GM18498 (cell line): ENCODE results near the gene PAM.

Experiments used
- ATAC-seq: cut with Tn5 transposase; IDR thresholded peaks from one replicate; pipeline ENCODE4 v1.9.1; 2021; ENCODE audit warnings: mild to moderate bottlenecking, moderate library complexity; ENCODE audit not compliant: unreplicated experiment

PAM gene

DNA sequence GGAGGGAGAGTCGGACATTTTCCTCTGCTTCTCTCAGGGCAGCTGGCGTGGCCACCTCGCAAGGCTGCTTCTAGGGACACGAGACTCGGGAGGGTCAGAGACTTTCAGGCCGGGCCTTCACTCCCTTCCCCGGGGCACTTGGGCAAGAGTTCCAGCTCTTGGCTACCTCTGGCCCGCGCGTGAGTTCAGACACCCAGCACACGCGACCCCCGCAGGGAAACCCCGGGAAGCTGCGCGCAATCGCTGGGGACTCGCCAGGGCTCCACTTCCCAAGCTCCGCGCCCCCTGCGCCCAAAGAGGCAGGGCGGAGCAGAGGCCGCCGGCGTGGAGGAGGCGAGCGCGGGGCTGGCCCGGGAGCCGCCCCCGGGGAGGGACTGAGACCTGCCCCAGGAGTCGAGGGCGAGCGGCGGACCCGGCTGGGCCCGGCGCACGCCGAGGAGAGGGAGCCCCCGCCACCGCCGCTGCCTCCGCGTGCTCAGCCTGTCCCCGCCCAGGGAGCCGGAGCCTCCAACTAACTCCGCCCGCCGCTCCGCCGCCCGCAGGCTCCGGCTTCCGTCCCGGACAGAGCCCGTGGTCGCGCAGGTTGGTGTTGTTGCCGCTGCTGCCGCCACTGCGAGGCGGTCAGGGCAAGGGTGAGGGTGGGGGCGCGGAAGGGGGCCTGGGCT, at the start of gene PAM:
TSS of gene PAM (plus strand) at position 539 of the 665 bp plus-strand sequence. CDS start 110,891 bp downstream, outside the sequence.
- ATAC-seq, result peak; percentile 90

- no peak for ATAC-seq
Observed at GRCh38 chr5:102711525-102712385, 43.4 kb upstream of the PAM start.

GRCh38 chr5:102713278-102713677, 41.8 kb upstream of the PAM start:
- ATAC-seq, result no peak

DNA sequence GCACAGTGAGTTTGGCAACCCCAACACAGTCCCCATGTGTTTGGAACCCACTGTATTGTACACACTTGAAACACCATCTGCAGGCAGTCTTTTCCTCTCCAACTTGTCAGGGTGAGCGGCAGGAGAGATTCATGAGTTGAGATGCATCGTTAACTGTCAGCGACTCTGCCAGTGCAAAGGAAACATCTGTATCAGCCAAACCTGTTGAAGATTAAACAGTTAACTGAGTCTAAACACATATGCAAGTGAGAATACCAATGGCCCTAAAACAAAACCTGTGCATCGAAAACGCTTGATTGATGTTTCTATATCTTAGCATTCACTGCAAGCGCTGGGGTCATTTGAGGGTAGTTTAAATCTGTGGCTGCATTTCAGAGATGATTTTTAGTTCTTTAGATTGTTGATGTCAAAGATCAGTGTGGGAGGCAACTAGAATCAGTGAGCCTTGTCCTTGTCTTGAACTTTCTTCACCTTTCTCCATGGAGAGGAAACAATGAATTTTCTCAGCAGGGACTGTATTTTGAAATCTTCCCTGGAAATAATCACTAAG, 41.3 kb upstream of the PAM start:
- ATAC-seq, result peak; percentile 44

DNA sequence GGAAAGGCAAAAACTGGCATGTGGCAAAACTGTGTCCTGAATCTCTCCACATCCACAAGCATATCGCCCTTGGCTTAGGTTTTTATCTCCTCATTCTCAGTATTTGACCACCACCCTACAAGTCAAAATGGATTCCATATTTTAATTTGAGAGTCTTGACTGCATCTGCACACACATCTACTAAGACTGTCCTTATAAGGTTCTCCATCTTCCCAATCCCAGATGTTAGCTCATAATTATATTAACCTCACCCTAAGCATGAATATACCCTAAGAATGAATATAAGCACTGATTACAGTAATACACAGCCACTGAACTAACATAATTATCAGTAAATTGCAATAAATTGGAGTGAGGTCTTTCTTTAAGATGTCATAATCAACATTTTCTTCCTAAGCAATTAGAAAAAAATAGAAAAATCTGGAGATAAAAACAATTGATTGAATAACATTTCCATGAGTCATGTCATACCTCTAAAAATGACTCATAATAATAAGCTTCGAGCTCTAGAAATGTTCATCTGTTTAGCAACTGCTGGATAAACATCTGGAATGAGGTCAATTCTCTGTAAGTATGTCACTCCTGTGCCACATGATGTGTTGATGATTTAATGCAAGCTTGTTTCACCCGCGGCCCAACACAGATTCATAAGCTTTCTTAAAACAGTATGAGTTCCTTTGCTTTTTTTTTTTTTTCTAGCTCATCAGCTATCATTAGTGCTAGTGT, 39.9 kb upstream of the PAM start:
- ATAC-seq, result no peak

- ATAC-seq, result no peak
Observed at GRCh38 chr5:102716017-102716416, 39.1 kb upstream of the PAM start.

GRCh38 chr5:102718819-102719218, 36.3 kb upstream of the PAM start:
- no peak for ATAC-seq

- ATAC-seq, result no peak
Observed at GRCh38 chr5:102719886-102720285, 35.2 kb upstream of the PAM start.

DNA sequence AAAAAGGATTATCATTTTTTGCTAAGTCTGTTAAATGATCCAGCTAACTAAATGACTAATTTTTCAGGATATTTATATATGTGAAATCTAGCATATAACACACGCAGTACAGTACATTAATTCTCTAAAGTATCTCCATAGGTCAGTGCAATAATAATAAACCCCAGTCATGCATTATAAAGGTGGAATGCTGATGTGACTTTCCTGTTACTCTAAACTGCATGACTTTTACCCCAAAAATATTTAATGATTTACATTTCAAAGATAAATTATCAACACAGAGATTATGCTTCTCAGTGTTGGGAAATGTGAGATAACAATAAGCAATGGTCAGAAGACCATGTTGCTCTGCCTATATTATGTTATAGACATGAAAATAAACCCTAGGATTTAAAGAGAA, 34.1 kb upstream of the PAM start:
- no peak for ATAC-seq

- ATAC-seq, result no peak
Observed at GRCh38 chr5:102722931-102723330, 32.2 kb upstream of the PAM start.

DNA sequence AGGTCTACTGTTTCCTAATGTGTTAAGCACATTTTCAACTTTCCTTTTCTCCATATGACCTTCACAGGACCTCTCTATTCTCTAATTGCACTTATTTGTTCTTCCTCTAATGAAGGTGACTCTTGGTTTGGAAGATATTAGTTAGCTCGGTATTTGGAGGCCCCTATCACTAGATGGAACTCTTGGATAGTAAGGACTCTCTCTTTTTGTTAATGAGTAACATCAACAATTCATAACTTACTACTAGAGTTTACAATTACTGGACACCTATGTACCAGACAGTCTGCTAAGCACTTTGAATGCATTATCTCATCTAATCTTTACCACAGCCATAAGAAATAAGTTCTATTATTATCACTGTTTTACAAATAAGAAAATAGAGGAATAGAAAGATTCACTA, 23.4 kb upstream of the PAM start:
- no peak for ATAC-seq

GRCh38 chr5:102733534-102733933, 21.6 kb upstream of the PAM start:
- no peak for ATAC-seq

DNA sequence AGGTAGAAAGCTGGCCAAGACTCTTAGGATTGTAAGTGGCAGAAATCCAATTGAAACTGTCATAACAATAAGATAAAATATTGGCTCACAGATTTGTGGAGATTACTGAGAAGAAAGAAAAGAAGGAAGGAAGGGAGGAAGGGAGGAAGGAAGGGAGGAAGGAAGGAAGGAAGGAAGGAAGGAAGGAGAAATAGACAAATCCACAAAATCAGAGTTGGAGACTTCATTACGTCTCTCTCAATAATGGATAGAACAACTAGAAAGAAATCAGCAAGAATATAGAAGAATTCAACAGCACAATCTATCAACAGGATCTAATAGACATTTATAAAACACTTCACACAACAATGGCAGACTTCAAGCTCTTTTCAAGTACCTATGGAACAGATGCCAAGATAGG, 17.9 kb upstream of the PAM start:
- no peak for ATAC-seq

DNA sequence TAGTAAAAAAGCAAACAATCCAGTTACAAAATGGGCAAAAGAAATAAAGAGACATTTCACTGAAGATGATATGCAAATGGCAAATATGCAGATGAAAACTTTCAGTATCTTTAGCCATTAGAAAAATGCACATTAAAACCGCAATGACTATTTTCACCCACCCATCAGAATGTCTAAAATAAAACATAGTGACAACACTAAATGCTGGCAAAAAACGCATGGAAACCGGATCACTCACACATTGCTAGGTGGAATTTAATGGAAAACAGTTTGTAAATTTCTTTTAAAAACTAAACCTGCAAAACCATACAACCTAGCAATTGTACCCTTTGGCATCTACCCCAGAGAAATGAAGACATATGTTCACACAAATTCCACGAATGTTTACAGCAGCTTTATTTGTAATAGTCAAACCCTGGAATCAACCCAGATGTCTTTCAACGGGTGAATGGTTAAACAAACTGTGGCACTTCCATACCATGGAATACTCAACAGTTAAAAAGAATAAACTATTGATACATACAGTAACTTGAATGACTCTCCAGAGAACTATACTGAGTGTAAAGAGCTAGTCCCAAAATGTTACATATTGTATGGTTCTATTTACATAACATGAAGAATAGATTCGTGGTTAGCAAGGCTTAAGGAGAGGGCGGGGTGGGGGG, 17.2 kb upstream of the PAM start:
- ATAC-seq, result no peak

- ATAC-seq, result no peak
Observed at GRCh38 chr5:102740515-102740914, 14.6 kb upstream of the PAM start.

- no peak for ATAC-seq
Observed at GRCh38 chr5:102742215-102742614, 12.9 kb upstream of the PAM start.

GRCh38 chr5:102743900-102744299, 11.2 kb upstream of the PAM start:
- no peak for ATAC-seq

- peak; percentile 70 for ATAC-seq
Observed at GRCh38 chr5:102747386-102748166, 7.5 kb upstream of the PAM start.

GRCh38 chr5:102749416-102750030, 5.6 kb upstream of the PAM start:
- no peak for ATAC-seq
